Panc1 (cell line): Measurements from ENCODE around the gene USP16. TPM values are rescaled to one million over a fixed set of nuclear protein-coding genes. Genes with fewer than 3 reads are reported as not detected.

ENCODE experiments used
- ATAC-seq: fragments of 200-7000 bp; cut with Tn5 transposase; 2 replicates; pipeline ENCODE4 v1.9.1; 2020; ENCODE audit warnings: mild to moderate bottlenecking, moderate library complexity
- BruUV-seq: library from RNA; stranded (reverse); fragments of 400-500 nt; replicated peaks from 2 replicates; lab custom pipeline; 2021; lab: Mats Ljungman, UMichigan
- CTCF ChIA-PET: fragments of 300-600 bp; sonication (Branson Sonifier 250); formaldehyde crosslinking; loops from one replicate; lab custom pipeline; 2022; ENCODE audit warnings: antibody characterized with exemption; lab: Charles Lee
- POLR2A ChIA-PET: fragments of 300-600 bp; sonication (Branson Sonifier 250); formaldehyde crosslinking; loops from one replicate; lab custom pipeline; 2022; ENCODE audit warnings: antibody characterized with exemption; lab: Charles Lee
- DNase-seq: peaks from one replicate; pipeline ENCODE4 v3.0.0-alpha.2; 2010; ENCODE audit warnings: low read depth, low spot score
- H3K27ac ChIP-seq: 2 replicates; pipeline ENCODE4 v1.5.1; 2011; ENCODE audit warnings: mild to moderate bottlenecking, low read length, inconsistent platforms
- H3K27me3 ChIP-seq: fragments of 200-500 bp; sonication (Bioruptor generic); 2 replicates; pipeline ENCODE4 v1.6.0; 2014; ENCODE audit warnings: low read length, inconsistent platforms; ENCODE audit not compliant: control insufficient read depth, insufficient read depth
- H3K36me3 ChIP-seq: fragments of 200-500 bp; sonication (Bioruptor generic); 2 replicates; pipeline ENCODE4 v1.5.1; 2014; ENCODE audit warnings: inconsistent platforms, mild to moderate bottlenecking, low read length, moderate library complexity; ENCODE audit not compliant: control insufficient read depth, insufficient read depth
- H3K4me1 ChIP-seq: 2 replicates; pipeline ENCODE4 v1.5.1; 2011; ENCODE audit warnings: inconsistent platforms, mild to moderate bottlenecking, low read length, moderate library complexity; ENCODE audit not compliant: control insufficient read depth, insufficient read depth
- H3K4me3 ChIP-seq, 2 experiments: 2 replicates each; pipeline ENCODE4 v1.5.1; 2011 to 2012; ENCODE audit warnings: low read depth in 2 of 2, low read length in 2 of 2, mild to moderate bottlenecking in 2 of 2, inconsistent platforms in 1 of 2, moderate library complexity in 1 of 2
- H3K9me3 ChIP-seq: fragments of 200-500 bp; sonication (Bioruptor generic); 2 replicates; pipeline ENCODE4 v1.5.1; 2014; ENCODE audit warnings: low read depth, mild to moderate bottlenecking, inconsistent platforms, low read length, moderate library complexity; ENCODE audit not compliant: control insufficient read depth, insufficient read depth
- POLR2AphosphoS5 ChIP-seq: IDR thresholded peaks from 2 replicates; pipeline ENCODE4 v1.6.1; 2012; ENCODE audit warnings: mild to moderate bottlenecking, low read depth, low read length, moderate library complexity
- SIN3A ChIP-seq: IDR thresholded peaks from 2 replicates; pipeline ENCODE4 v1.6.1; 2012; ENCODE audit warnings: low read depth, mild to moderate bottlenecking, low read length, moderate library complexity, borderline replicate concordance; ENCODE audit not compliant: insufficient read depth
- TCF7L2 ChIP-seq: IDR thresholded peaks from 2 replicates; pipeline ENCODE4 v1.6.1; 2011; ENCODE audit warnings: mild to moderate bottlenecking, low read depth, low read length, inconsistent platforms
- in situ Hi-C: cut with HindIII; loops from 2 replicates; pipeline ENCODE4 v1.10.0; 2016; ENCODE audit warnings: low sequenced_read_pairs, low pct_unique_long_range_greater_than_20kb
- intact Hi-C: fragments of 100-400 bp; cut with micrococcal nuclease; formaldehyde crosslinking; loops from one replicate; pipeline ENCODE4 v1.10.0; 2022; ENCODE audit not compliant: unreplicated experiment
- total RNA-seq: library from RNA; stranded (reverse); gene quantifications from one replicate; pipeline ENCODE4 v1.2.1, GENCODE V29; 2021; ENCODE audit not compliant: unreplicated experiment
- TF ChIP-seq, protein P1 (sequence below): fragments of 450-650 bp; IDR thresholded peaks from 2 replicates; pipeline ENCODE4 v1.5.1; 2017; ENCODE audit warnings: mild to moderate bottlenecking
- TF ChIP-seq, protein P2 (sequence below), 2 experiments: IDR thresholded peaks; 2 replicates each; pipeline ENCODE4 v1.6.1; 2011 to 2012; ENCODE audit warnings: low read depth in 2 of 2, control low read depth in 1 of 2, low read length in 1 of 2, mild to moderate bottlenecking in 1 of 2, moderate library complexity in 1 of 2; ENCODE audit not compliant: insufficient read depth in 1 of 2

USP16 gene
- total RNA-seq, 1 experiment from 2014 or later = 26.6 TPM

DNA sequence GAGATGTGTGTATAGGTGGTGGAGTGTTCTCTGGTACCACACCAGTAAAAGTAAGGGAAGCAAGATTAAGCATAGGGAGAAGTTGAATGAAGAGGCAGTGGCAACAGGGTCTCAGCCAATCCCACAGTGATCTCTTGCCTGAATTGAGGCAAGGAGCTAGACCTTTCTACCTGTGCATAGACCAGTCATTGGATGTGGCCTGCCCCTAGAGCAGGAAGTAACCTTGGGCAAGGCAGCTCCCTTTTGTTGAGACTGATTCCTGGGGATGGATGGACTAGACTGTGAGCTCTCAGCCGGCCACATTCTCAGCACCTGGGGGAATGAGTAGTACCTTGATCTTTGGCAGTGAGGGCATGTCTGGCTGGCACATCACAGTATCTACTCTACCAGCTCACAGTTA lies 6.4 kb downstream of the USP16 start:
- Histone ChIP-seq H3K36me3 (peaks cover 5% of the 10 kb centered on the region; the same call in 1 of the 2 replicates), H3K4me1 (no peaks in the 10 kb centered on the region), H3K4me3 (no peak overlapping the region), H3K27ac (no peak overlapping the region), H3K9me3 (no peaks in the 10 kb centered on the region), H3K27me3 (no peaks in the 10 kb centered on the region)
- in situ Hi-C loops = no loop called here
- no TSS peak for BruUV-seq
- ChIA-PET POLR2A (no interaction called here), CTCF (no interaction called here)
- ATAC-seq = no peak
- intact Hi-C loops = no loop called here
- TF ChIP-seq SIN3A = no peak
- TF ChIP-seq TCF7L2 = no peak
- no peak for TF ChIP-seq POLR2AphosphoS5
- TF ChIP-seq, protein P1, sequence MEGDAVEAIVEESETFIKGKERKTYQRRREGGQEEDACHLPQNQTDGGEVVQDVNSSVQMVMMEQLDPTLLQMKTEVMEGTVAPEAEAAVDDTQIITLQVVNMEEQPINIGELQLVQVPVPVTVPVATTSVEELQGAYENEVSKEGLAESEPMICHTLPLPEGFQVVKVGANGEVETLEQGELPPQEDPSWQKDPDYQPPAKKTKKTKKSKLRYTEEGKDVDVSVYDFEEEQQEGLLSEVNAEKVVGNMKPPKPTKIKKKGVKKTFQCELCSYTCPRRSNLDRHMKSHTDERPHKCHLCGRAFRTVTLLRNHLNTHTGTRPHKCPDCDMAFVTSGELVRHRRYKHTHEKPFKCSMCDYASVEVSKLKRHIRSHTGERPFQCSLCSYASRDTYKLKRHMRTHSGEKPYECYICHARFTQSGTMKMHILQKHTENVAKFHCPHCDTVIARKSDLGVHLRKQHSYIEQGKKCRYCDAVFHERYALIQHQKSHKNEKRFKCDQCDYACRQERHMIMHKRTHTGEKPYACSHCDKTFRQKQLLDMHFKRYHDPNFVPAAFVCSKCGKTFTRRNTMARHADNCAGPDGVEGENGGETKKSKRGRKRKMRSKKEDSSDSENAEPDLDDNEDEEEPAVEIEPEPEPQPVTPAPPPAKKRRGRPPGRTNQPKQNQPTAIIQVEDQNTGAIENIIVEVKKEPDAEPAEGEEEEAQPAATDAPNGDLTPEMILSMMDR = no peak
- TF ChIP-seq, protein P2, sequence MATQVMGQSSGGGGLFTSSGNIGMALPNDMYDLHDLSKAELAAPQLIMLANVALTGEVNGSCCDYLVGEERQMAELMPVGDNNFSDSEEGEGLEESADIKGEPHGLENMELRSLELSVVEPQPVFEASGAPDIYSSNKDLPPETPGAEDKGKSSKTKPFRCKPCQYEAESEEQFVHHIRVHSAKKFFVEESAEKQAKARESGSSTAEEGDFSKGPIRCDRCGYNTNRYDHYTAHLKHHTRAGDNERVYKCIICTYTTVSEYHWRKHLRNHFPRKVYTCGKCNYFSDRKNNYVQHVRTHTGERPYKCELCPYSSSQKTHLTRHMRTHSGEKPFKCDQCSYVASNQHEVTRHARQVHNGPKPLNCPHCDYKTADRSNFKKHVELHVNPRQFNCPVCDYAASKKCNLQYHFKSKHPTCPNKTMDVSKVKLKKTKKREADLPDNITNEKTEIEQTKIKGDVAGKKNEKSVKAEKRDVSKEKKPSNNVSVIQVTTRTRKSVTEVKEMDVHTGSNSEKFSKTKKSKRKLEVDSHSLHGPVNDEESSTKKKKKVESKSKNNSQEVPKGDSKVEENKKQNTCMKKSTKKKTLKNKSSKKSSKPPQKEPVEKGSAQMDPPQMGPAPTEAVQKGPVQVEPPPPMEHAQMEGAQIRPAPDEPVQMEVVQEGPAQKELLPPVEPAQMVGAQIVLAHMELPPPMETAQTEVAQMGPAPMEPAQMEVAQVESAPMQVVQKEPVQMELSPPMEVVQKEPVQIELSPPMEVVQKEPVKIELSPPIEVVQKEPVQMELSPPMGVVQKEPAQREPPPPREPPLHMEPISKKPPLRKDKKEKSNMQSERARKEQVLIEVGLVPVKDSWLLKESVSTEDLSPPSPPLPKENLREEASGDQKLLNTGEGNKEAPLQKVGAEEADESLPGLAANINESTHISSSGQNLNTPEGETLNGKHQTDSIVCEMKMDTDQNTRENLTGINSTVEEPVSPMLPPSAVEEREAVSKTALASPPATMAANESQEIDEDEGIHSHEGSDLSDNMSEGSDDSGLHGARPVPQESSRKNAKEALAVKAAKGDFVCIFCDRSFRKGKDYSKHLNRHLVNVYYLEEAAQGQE (IDR thresholded peaks at IDR 0.05; ENCODE audit: insufficient read depth in 1 of 2, low read depth in 2 of 2, low read length in 1 of 2) = no peak
- DNase-seq = no peak

DNA sequence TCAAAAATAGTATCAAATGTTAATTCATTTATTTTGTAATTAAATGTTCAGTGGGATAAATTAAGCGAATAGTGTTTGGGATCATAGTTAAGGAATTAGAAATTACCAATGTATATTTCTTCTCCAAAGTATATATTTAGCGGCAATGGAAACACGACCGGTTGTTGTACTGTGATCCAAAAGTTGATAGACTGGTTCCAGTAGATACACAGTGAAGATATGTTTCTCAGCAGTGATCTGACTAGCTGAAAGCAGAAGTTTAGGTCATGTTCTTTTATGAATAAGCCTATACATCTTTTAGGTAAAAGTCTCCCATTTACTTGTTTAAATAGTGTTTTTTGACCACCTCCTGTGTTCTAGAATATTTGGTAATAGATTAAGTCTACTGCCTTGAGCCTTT lies 8.8 kb downstream of the USP16 start:
- Histone ChIP-seq H3K4me3 (no peak overlapping the region), H3K27ac (no peak overlapping the region), H3K36me3 (peaks cover 20% of the 10 kb centered on the region), H3K4me1 (no peaks in the 10 kb centered on the region), H3K27me3 (no peaks in the 10 kb centered on the region), H3K9me3 (no peaks in the 10 kb centered on the region)
- intact Hi-C loops (no loop called here), in situ Hi-C loops (no loop called here)
- no TSS peak for BruUV-seq
- ATAC-seq = no peak
- ChIA-PET POLR2A (no interaction called here), CTCF (no interaction called here)
- no peak for DNase-seq
- TF ChIP-seq, protein P2 (IDR thresholded peaks at IDR 0.05; ENCODE audit: insufficient read depth in 1 of 2, low read depth in 2 of 2, low read length in 1 of 2) = no peak
- TF ChIP-seq TCF7L2 = no peak
- TF ChIP-seq POLR2AphosphoS5 = no peak
- no peak for TF ChIP-seq SIN3A
- TF ChIP-seq, protein P1 = no peak
